HG03520 (cell line): ENCODE results near the gene C1orf21.

Experiments
- ATAC-seq: cut with Tn5 transposase; IDR thresholded peaks from one replicate; pipeline ENCODE4 v1.9.1; 2021; ENCODE audit warnings: mild to moderate bottlenecking, moderate library complexity; ENCODE audit not compliant: unreplicated experiment

The C1orf21 gene

GRCh38 chr1:184648160-184648855 is 261.5 kb downstream of the C1orf21 start:
- no peak for ATAC-seq

DNA sequence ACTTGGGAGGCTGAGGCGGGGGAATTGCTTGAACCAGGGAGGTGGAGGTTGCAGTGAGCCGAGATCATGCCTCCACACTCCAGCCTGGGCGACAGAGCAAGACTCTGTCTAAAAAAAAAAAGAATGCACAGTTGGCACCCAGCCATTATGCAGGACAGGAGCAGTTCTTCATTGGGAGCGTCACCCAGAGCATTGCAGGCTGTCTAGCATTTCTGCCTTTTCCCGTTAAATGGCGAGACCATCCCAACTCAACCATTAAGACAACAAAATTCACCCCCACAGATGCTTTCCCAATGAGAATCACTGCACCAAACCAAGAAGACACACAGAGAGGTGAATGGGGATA is 262.0 kb downstream of the C1orf21 start:
- no peak for ATAC-seq

GRCh38 chr1:184649451-184649888 is 262.6 kb downstream of the C1orf21 start:
- peak; percentile 78 for ATAC-seq

GRCh38 chr1:184650177-184650866 is 263.5 kb downstream of the C1orf21 start:
- ATAC-seq: no peak

DNA sequence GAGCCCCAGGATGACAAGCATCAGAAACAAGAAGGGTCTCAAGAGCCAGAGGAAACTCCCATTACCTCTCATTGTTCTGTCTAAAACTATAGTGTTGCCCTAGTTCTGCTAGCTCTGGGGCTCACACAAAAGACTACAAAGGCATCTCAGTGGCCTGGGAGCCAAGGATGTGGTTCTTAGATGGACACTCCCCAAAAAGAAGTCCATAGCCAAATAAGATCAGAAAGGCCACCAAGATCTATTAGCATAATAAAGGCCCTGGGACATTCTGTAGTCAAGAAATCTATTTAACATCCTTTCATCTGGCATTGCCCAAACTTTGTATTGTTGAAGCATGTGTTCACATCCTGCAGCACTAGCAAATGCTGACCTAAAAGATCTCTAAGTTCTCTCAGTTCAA is 268.4 kb downstream of the C1orf21 start:
- no peak for ATAC-seq

- no peak for ATAC-seq
These were observed 269.4 kb downstream of the C1orf21 start for GRCh38 chr1:184656221-184656620.

DNA sequence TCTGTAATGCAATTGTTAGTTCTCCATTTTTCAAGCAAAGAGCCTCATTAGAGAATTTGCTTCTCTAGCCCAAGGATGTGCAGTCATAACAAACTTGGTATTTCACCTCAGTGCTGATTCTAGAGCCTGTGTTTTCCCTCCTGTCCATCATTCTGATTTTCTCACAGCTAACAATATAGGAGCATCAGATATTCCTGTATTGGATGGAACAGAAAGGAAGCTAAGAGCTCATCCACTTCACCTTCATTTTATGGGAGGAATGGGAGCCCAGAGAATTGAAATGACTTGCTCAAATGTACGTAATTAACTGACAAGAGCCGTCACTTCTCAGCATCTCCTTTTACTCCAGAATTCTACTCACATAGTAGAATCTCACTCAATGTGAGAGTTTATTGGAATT is 271.2 kb downstream of the C1orf21 start:
- no peak for ATAC-seq

DNA sequence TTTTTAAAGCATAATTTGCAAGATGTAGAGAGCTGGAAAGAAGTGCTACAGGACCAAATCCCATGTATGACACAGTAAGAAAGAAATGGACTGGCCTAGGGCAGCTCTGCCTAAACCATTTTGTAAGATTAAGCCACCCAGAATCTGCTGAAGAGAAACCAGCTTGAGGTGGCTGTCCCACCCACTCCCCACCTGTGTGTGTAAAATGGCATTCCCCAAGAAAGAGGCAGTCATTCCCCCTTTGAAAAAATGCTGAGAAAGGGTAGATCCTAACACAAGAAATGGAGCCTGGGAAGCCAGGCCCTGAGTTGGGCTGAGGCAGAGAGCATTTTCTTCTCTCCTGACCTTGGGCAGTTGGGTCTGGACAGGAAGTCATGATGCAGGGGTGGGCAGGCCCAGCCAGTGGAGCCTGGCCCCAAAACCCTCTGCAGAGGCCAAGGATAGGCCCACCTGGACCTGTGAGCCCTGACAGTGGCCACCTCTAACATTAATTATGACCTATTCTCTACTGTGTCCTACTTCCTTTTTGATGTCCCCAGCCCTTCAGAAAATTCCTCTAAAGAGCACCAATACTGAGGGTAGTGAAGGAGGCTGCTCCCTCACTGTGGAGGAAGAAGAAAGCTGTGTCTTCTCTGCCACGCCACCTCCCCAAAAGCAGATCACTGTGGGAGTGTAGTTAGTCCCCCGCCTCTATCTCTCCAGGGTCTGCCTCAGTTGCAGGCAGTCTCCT is 273.8 kb downstream of the C1orf21 start:
- ATAC-seq: no peak

- ATAC-seq: no peak
These were observed 275.0 kb downstream of the C1orf21 start for GRCh38 chr1:184661801-184662200.

- ATAC-seq: no peak
These were observed 277.3 kb downstream of the C1orf21 start for GRCh38 chr1:184664042-184664660.

GRCh38 chr1:184664661-184665060 is 277.8 kb downstream of the C1orf21 start:
- no peak for ATAC-seq

DNA sequence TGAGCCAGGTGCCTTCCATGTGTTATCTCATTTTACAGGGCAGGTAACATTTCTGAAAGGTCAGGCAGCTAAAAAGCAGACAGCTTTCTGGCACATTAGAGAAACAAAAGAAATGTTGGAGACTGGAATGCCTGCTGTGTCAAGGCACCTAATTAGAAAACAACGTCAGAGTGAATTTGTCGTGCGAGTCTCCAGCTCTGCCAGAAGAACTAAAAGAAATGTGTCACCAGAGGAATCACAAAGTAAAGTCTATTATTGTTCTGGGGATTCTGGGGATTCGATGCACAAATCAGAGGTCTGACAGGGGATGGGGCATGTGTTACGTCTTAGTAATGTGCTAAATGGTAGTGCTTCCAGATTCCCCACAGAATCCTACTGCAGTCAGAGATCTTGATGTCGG is 278.5 kb downstream of the C1orf21 start:
- ATAC-seq: no peak

DNA sequence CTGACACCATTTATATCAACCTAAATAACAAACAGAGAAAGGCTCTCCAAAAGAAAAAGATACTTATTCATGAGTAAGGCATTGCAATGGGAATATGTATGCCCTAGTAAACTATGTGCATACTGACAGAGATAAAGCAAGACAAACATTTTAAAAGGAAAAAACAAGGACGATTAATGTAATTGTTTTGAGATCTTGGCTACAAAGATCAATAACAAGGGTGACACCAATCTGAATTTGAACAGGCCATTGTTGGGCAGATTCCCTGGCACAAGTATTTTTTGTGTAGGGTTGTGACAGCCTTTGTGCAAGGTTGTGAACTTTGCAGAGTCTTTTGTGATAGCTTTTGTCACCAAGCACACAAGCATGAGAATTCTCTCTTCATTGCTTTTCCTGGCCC is 282.6 kb downstream of the C1orf21 start:
- ATAC-seq: no peak

GRCh38 chr1:184672013-184672726 is 285.3 kb downstream of the C1orf21 start:
- no peak for ATAC-seq

DNA sequence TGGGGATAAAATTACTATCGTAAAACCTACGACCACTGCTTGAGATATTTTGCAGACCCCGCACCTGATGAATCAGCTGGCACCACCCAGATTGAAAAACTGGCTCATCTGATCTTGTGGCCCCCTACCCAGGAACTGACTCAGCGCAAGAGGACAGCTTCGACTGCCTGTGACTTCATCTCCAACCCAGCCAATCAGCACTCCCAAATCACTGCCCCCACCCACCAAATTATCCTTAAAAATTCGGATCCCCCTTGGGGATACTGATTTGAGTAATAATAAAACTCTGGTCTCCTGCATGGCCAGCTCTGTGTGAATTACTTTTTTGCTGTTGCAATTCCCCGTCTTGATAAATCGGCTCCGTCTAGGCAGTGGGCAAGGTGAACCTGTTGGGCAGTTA is 286.5 kb downstream of the C1orf21 start:
- ATAC-seq: no peak

DNA sequence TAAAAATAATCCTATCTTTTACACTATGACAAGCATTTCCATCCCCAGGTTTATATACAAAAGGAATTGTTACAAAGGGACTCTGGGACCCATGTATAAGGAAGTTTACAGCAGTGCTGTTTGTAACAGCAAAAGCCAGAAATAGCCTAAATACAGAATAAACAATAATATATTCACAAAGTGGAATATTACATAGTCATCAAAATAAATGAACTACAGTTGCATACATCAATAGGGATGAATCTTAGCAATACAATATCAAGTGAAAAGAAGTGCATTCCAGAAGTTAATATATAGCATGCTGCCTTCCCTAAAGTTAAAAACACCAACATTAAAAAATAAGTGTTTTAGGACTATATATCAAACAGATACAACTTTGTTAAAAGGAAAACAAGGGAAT is 290.5 kb downstream of the C1orf21 start:
- no peak for ATAC-seq
